ENCODE results near the gene SPINT4. TPM values are rescaled to one million over a fixed set of nuclear protein-coding genes. Genes with fewer than 3 reads are reported as not detected.
"Not testable (repeated sequence)": the region's sequence is repeated elsewhere in the genome, so short reads cannot be mapped to it uniquely, and the experiment has no call there.

The SPINT4 gene
- total RNA-seq, 1 experiment from 2014 or later, result not detected

- H3K9me3 ChIP-seq (ENCODE audit: control insufficient read depth, insufficient read depth, low read depth, low read length), result no peaks in the 10 kb centered on the region
- ATAC-seq (no peak), DNase-seq (ENCODE audit: low read depth, low spot score) (no peak)
- H3K27ac ChIP-seq (ENCODE audit: low read length), result no peak overlapping the region
- H3K36me3 ChIP-seq (ENCODE audit: control insufficient read depth, insufficient read depth, low read length), result no peaks in the 10 kb centered on the region
- H3K4me1 ChIP-seq (ENCODE audit: control insufficient read depth, insufficient read depth, low read length), result no peaks in the 10 kb centered on the region
- CTCF ChIA-PET, result no interaction called here
- in situ Hi-C loops (cut with HindIII; ENCODE audit: low pct_unique_long_range_greater_than_20kb, low sequenced_read_pairs), result no loop called here
- POLR2A ChIA-PET, result no interaction called here
- H3K27me3 ChIP-seq (ENCODE audit: control insufficient read depth, insufficient read depth, low read length), result peaks cover 2% of the 10 kb centered on the region; the same call in 1 of the 2 replicates
- no peak overlapping the region for H3K4me3 ChIP-seq (ENCODE audit: low read depth in 2 of 2, low read length in 2 of 2)
- intact Hi-C loops (cut with micrococcal nuclease; ENCODE audit: unreplicated experiment), result no loop called here
- BruUV-seq (replicated peaks), result no TSS peak
- TF ChIP-seq CTCF (IDR thresholded peaks at IDR 0.05) (no peak), SIN3A (IDR thresholded peaks at IDR 0.05; ENCODE audit: borderline replicate concordance, insufficient read depth, low read depth, low read length) (no peak), REST (IDR thresholded peaks at IDR 0.05; ENCODE audit: insufficient read depth in 1 of 2, low read depth in 2 of 2, low read length in 1 of 2) (no peak), TCF7L2 (IDR thresholded peaks at IDR 0.05; ENCODE audit: low read depth, low read length) (no peak), POLR2AphosphoS5 (IDR thresholded peaks at IDR 0.05; ENCODE audit: low read depth, low read length) (no peak)
Measured at GRCh38 chr20:45752746-45753145, 30.6 kb downstream of the SPINT4 start.

DNA sequence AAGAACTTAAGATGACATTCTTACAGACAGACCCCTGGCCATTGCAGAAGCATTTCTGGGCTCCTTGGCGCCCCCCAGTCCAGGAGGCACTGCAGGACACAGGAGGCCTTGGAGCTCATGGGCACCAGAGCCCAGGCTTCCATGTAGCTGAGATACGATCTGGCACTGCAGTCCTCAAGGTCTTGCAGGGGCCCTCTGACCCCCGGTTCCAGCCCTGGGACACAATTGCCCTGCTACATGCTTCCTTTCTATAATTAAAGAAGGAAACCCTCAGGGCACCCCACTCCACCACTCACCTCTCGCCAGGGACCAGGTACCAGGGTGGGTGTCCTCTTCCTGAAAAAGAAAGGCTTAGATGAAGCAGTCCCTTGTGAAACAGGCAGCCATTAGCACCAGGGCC lies 35.9 kb downstream of the SPINT4 start:
- no peaks in the 10 kb centered on the region for H3K9me3 ChIP-seq (ENCODE audit: control insufficient read depth, insufficient read depth, low read depth, low read length)
- POLR2A ChIA-PET, result no interaction called here
- intact Hi-C loops (cut with micrococcal nuclease; ENCODE audit: unreplicated experiment) (no loop called here), in situ Hi-C loops (cut with HindIII; ENCODE audit: low pct_unique_long_range_greater_than_20kb, low sequenced_read_pairs) (no loop called here)
- no peaks in the 10 kb centered on the region for H3K36me3 ChIP-seq (ENCODE audit: control insufficient read depth, insufficient read depth, low read length)
- BruUV-seq (replicated peaks), result no TSS peak
- TF ChIP-seq SIN3A (IDR thresholded peaks at IDR 0.05; ENCODE audit: borderline replicate concordance, insufficient read depth, low read depth, low read length), result no peak
- TF ChIP-seq REST (IDR thresholded peaks at IDR 0.05; ENCODE audit: insufficient read depth in 1 of 2, low read depth in 2 of 2, low read length in 1 of 2), result no peak
- TF ChIP-seq CTCF (IDR thresholded peaks at IDR 0.05), result no peak
- no peak for TF ChIP-seq POLR2AphosphoS5 (IDR thresholded peaks at IDR 0.05; ENCODE audit: low read depth, low read length)
- TF ChIP-seq TCF7L2 (IDR thresholded peaks at IDR 0.05; ENCODE audit: low read depth, low read length), result no peak
- H3K4me1 ChIP-seq (ENCODE audit: control insufficient read depth, insufficient read depth, low read length), result no peaks in the 10 kb centered on the region
- H3K27me3 ChIP-seq (ENCODE audit: control insufficient read depth, insufficient read depth, low read length), result no peaks in the 10 kb centered on the region
- H3K27ac ChIP-seq (ENCODE audit: low read length), result no peak overlapping the region
- CTCF ChIA-PET, result no interaction called here
- H3K4me3 ChIP-seq (ENCODE audit: low read depth in 2 of 2, low read length in 2 of 2), result no peak overlapping the region
- ATAC-seq, result no peak
- DNase-seq (ENCODE audit: low read depth, low spot score), result no peak

DNA sequence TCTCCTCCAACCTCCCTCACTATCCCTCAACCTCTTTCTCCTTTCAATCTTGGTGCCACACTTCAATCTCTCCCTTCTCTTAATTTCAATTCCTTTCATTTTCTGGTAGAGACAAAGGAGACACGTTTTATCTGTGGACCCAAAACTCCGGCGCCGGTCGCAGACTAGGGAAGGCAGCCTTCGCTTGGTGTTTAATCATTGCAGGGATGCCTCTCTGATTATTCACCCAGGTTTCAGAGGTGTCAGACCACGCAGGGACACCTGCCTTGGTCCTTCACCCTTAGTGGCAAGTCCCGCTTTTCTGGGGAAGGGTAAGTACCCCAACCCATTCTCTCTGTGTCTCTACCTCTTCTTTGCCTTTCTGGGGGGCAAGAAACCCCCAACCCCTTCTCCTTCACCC lies 37.8 kb downstream of the SPINT4 start:
- CTCF ChIA-PET; H3K36me3 ChIP-seq (ENCODE audit: control insufficient read depth, insufficient read depth, low read length); H3K27me3 ChIP-seq (ENCODE audit: control insufficient read depth, insufficient read depth, low read length); ATAC-seq; DNase-seq (ENCODE audit: low read depth, low spot score); in situ Hi-C loops (cut with HindIII; ENCODE audit: low pct_unique_long_range_greater_than_20kb, low sequenced_read_pairs); H3K4me1 ChIP-seq (ENCODE audit: control insufficient read depth, insufficient read depth, low read length); H3K9me3 ChIP-seq (ENCODE audit: control insufficient read depth, insufficient read depth, low read depth, low read length); POLR2A ChIA-PET; intact Hi-C loops (cut with micrococcal nuclease; ENCODE audit: unreplicated experiment); BruUV-seq (replicated peaks); H3K4me3 ChIP-seq (ENCODE audit: low read depth in 2 of 2, low read length in 2 of 2); H3K27ac ChIP-seq (ENCODE audit: low read length): not testable (repeated sequence)

DNA sequence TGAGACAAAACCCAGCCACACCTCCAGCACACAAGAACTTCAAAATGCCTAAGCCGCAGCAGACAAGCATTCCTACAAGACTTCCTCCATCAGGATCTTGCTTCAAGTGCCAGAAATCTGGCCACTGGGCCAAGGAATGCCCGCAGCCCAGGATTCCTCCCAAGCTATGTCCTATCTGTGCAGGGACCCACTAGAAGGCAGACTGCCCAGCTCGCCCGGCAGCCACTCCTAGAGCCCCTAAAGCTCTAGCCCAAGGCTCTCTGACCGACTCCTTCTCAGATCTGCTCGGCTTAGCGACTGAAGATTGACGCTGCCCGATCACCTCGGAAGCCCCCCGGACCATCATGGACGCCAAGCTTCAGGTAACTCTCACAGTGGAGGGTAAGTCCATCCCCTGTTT lies 39.8 kb downstream of the SPINT4 start:
- DNase-seq (ENCODE audit: low read depth, low spot score); H3K36me3 ChIP-seq (ENCODE audit: control insufficient read depth, insufficient read depth, low read length); H3K27ac ChIP-seq (ENCODE audit: low read length); in situ Hi-C loops (cut with HindIII; ENCODE audit: low pct_unique_long_range_greater_than_20kb, low sequenced_read_pairs); intact Hi-C loops (cut with micrococcal nuclease; ENCODE audit: unreplicated experiment); ATAC-seq; H3K4me3 ChIP-seq (ENCODE audit: low read depth in 2 of 2, low read length in 2 of 2); H3K4me1 ChIP-seq (ENCODE audit: control insufficient read depth, insufficient read depth, low read length); POLR2A ChIA-PET; BruUV-seq (replicated peaks); CTCF ChIA-PET; H3K27me3 ChIP-seq (ENCODE audit: control insufficient read depth, insufficient read depth, low read length); H3K9me3 ChIP-seq (ENCODE audit: control insufficient read depth, insufficient read depth, low read depth, low read length): not testable (repeated sequence)

Data from Panc1 (cell line).